Sigmoid colon (tissue), 7 donors: ENCODE data around the gene DHCR7. TPM values are rescaled to one million over a fixed set of nuclear protein-coding genes. Genes with fewer than 3 reads are reported as not detected.
A peak's percentile ranks its signal among the peaks of the same experiment; 100 is the strongest.

Experiments
- DNase-seq: peaks from one replicate; pipeline ENCODE4 v3.0.0-alpha.2; 2019
- H3K27ac ChIP-seq, 4 donors: fragments of 200-600 bp; sonication (generic); one replicate each; pipeline ENCODE4 v1.5.1; 2016 to 2019; ENCODE audit warnings: mild to moderate bottlenecking in 1 of 4
- H3K27me3 ChIP-seq, 3 donors: fragments of 200-600 bp; sonication (generic); one replicate each; pipeline ENCODE4 v1.5.1; 2019; ENCODE audit warnings: mild to moderate bottlenecking in 1 of 3
- H3K36me3 ChIP-seq, 4 donors: fragments of 200-600 bp; sonication (generic); one replicate each; pipeline ENCODE4 v1.5.1; 2016 to 2019
- H3K4me1 ChIP-seq, 4 donors: fragments of 200-600 bp; sonication (generic); one replicate each; pipeline ENCODE4 v1.5.1; 2017 to 2019
- H3K4me3 ChIP-seq, 4 donors: fragments of 200-600 bp; sonication (generic); one replicate each; pipeline ENCODE4 v1.5.1; 2017 to 2019; ENCODE audit warnings: mild to moderate bottlenecking in 2 of 4, moderate library complexity in 1 of 4
- H3K9me3 ChIP-seq, 4 donors: fragments of 200-600 bp in 3 of 4; sonication (generic) in 3 of 4; one replicate each; pipeline versions ENCODE4 v1.5.1 to v1.6.1; 2013 to 2019
- EP300 ChIP-seq, 4 donors: sonication (generic); formaldehyde crosslinking; IDR thresholded peaks; one replicate each; pipeline ENCODE4 v1.6.1; 2017; ENCODE audit warnings: antibody characterized with exemption in 4 of 4
- POLR2A ChIP-seq, 2 donors: fragments of 450-650 bp; IDR thresholded peaks; one replicate each; pipeline ENCODE4 v1.6.1; 2016; ENCODE audit warnings: antibody characterized with exemption in 2 of 2, mild to moderate bottlenecking in 2 of 2, moderate library complexity in 2 of 2
- POLR2AphosphoS5 ChIP-seq, 4 donors: sonication (generic); formaldehyde crosslinking; IDR thresholded peaks; one replicate each; pipeline ENCODE4 v1.6.1; 2017; ENCODE audit warnings: antibody characterized with exemption in 4 of 4
- WGBS, 2 donors: extraction: QIAGEN DNeasy Blood & Tissue Kit; methylation state at CpG; one replicate each; pipeline ENCODE4 v1.1.7; 2013; 5-methylcytosine and 5-hydroxymethylcytosine counted together
- intact Hi-C: fragments of 100-400 bp; cut with DNase I; formaldehyde crosslinking; loops from one replicate; pipeline ENCODE4 v1.15.1; 2023
- polyA plus RNA-seq, 3 donors: library from polyadenylated mRNA; stranded (reverse); fragments of 200-250 nt; gene quantifications; one replicate each; pipeline ENCODE4 v1.2.3, GENCODE V29; 2013
- total RNA-seq, 4 donors: library from RNA; depleted of rRNA; stranded (reverse); fragments of >200 nt; gene quantifications; one replicate each; pipeline ENCODE4 v1.1.0, GENCODE V29; 2016
- TF ChIP-seq, protein P1 (sequence below), 4 experiments: fragments of 450-650 bp in 3 of 4; fragments of 200-600 bp in 1 of 4; IDR thresholded peaks; one replicate each; pipeline ENCODE4 v1.5.1; 2016 to 2019; ENCODE audit warnings: antibody characterized with exemption in 4 of 4, mild to moderate bottlenecking in 3 of 4, moderate library complexity in 2 of 4
- donor health status: healthy with polysubstance abuse.
- donor health status: Bipolar disorder and iron deficiency.
- donor health status: healthy.

The DHCR7 gene
- total and polyA plus RNA-seq, 7 donors: 2.4 to 54.2 (median 6.0) TPM

DNA sequence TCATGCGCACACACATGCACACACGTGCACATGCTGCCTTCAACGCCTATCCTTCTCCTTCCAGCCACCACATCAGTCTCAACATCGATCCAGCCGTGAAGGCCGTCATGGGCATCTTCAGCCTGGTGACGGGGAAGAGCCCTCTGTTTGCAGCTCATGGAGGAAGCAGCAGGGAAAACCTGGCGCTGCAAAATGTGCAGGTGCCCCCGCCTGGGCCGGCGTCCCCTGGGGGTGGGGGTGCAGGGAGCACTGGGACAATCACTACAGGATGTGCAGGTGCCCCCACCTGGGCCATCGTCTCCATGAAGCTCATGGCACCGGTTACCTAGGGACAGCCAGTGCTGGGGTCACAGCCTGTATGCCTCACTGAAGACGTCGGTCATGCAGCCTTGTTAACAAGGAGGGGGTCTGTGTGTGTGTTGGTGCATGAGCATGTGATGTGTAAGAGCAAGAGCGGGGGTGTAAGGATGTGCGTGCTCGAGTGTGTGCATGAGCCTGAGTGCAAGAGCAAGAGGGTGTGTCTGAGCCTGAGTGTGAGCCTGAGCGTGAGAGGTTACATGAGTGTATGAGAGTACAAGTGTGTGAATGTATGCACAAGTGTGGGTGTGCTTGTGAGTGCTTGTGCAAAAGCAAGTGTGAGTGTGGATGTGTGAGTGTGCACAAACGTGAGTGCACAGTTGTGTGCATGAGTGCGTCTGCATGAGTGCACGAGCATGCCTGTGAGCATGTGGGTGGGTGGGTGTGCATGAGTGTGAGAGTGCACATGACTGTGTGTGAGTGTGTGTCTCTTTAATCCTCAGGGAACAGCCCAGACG lies 36.3 kb upstream of the DHCR7 start:
- TF ChIP-seq, protein P1, sequence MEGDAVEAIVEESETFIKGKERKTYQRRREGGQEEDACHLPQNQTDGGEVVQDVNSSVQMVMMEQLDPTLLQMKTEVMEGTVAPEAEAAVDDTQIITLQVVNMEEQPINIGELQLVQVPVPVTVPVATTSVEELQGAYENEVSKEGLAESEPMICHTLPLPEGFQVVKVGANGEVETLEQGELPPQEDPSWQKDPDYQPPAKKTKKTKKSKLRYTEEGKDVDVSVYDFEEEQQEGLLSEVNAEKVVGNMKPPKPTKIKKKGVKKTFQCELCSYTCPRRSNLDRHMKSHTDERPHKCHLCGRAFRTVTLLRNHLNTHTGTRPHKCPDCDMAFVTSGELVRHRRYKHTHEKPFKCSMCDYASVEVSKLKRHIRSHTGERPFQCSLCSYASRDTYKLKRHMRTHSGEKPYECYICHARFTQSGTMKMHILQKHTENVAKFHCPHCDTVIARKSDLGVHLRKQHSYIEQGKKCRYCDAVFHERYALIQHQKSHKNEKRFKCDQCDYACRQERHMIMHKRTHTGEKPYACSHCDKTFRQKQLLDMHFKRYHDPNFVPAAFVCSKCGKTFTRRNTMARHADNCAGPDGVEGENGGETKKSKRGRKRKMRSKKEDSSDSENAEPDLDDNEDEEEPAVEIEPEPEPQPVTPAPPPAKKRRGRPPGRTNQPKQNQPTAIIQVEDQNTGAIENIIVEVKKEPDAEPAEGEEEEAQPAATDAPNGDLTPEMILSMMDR (IDR thresholded peaks at IDR 0.05): no peak
- TF ChIP-seq POLR2A (IDR thresholded peaks at IDR 0.05) (no peak), POLR2AphosphoS5 (IDR thresholded peaks at IDR 0.05) (no peak), EP300 (IDR thresholded peaks at IDR 0.05) (no peak)
- intact Hi-C loops: no loop called here
- peak; percentile 40 for DNase-seq
- Histone ChIP-seq H3K4me1 (no peaks in the 10 kb centered on the region), H3K4me3 (no peak overlapping the region), H3K9me3 (no peaks in the 10 kb centered on the region), H3K27ac (no peak overlapping the region), H3K36me3 (peaks cover 10 to 70% (median 39%) of the 10 kb centered on the region in 4 donors), H3K27me3 (no peaks in the 10 kb centered on the region)
- 93 to 95% methylated on average over 23 of the region's 23 CpGs for WGBS, 2 donors

DNA sequence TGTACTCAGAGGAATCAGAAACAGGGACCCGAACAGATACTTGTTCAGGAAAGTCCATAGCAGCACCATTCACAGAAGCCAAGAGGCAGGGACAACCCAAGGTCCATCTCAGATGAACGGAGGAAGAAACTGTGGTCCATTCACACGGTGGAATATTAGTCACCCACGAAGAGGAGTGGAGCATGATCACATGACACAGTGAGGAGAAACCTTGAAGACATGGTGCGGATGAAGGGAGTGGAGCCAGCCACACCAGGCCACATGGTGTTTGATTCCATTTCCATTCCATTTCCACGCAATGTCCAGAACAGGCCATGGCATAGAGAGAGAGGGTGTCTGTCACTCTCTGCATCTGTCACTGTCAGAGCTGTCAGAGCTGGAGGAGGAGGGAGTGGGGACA lies 35.5 kb upstream of the DHCR7 start:
- peaks cover 10 to 77% (median 45%) of the 10 kb centered on the region in 4 donors for H3K36me3 ChIP-seq
- no peaks in the 10 kb centered on the region for H3K9me3 ChIP-seq
- intact Hi-C loops: no loop called here
- no peaks in the 10 kb centered on the region for H3K27me3 ChIP-seq
- H3K4me3 ChIP-seq: no peak overlapping the region
- no peaks in the 10 kb centered on the region for H3K4me1 ChIP-seq
- TF ChIP-seq POLR2AphosphoS5 (IDR thresholded peaks at IDR 0.05) (no peak), POLR2A (IDR thresholded peaks at IDR 0.05) (no peak), EP300 (IDR thresholded peaks at IDR 0.05) (no peak)
- TF ChIP-seq, protein P1 (IDR thresholded peaks at IDR 0.05): no peak
- WGBS, 2 donors: 97% methylated on average over 6 of the region's 6 CpGs
- H3K27ac ChIP-seq: no peak overlapping the region
- DNase-seq: peak; percentile 8

DNA sequence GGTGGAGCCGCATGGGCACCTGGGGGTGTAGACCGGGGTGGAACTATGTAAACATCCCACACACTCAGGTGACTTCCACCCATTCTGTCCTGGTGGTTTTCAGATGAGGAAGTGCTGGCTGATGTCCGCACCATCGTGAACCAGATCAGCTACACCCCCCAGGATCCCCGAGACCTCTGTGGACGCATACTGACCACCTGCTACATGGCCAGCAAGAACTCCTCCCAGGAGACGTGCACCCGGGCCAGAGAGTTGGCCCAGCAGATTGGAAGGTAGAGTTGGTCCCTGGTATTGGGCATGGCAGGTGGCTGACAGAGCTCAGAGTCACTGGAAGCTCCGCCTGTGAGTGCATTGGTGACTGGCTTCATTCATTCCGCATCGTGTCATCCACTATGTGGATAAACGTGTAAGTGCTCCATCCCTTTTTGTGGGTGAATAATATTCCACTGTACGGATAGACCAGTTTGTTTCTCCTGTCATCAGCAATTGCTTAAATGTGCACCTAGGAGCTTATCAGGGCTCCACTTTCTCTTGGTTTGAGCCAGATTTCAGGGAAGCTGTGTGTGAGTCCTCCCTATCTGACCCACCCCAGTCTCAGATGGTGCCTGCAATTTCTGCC lies 34.7 kb upstream of the DHCR7 start:
- H3K27me3 ChIP-seq: no peaks in the 10 kb centered on the region
- DNase-seq: peak; percentile 28
- no peaks in the 10 kb centered on the region for H3K9me3 ChIP-seq
- H3K36me3 ChIP-seq: peaks cover 10 to 86% (median 51%) of the 10 kb centered on the region in 4 donors
- WGBS, 2 donors: 95 to 97% methylated on average over 13 of the region's 13 CpGs
- intact Hi-C loops: no loop called here
- TF ChIP-seq, protein P1 (IDR thresholded peaks at IDR 0.05): no peak
- TF ChIP-seq POLR2A (IDR thresholded peaks at IDR 0.05) (no peak), POLR2AphosphoS5 (IDR thresholded peaks at IDR 0.05) (no peak), EP300 (IDR thresholded peaks at IDR 0.05) (no peak)
- H3K4me3 ChIP-seq: no peak overlapping the region
- H3K27ac ChIP-seq: no peak overlapping the region
- H3K4me1 ChIP-seq: no peaks in the 10 kb centered on the region

DNA sequence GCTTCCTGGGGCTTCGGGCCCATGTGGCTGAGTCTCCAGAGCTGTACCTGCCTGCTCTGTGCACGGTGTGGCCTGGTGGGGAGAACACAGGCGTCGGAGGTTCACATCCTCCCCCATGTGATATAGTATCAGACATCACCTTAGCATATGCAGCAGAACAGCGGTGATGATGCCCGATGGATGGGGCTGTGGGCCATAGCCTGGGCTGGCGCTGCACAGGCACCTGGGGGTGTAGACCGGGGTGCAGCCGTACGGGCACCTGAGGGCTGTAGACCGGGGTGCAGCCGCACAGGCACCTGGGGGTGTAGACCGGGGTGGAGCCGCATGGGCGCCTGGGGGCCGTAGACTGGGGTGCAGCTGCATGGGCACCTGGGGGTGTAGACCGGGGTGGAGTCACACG lies 34.0 kb upstream of the DHCR7 start:
- WGBS, 2 donors: 95 to 98% methylated on average over 18 of the region's 18 CpGs
- Histone ChIP-seq H3K36me3 (peaks cover 10 to 92% (median 56%) of the 10 kb centered on the region in 4 donors), H3K9me3 (no peaks in the 10 kb centered on the region), H3K27me3 (no peaks in the 10 kb centered on the region), H3K27ac (no peak overlapping the region), H3K4me3 (no peak overlapping the region), H3K4me1 (no peaks in the 10 kb centered on the region)
- intact Hi-C loops: no loop called here
- no peak for TF ChIP-seq POLR2AphosphoS5 (IDR thresholded peaks at IDR 0.05)
- no peak for TF ChIP-seq POLR2A (IDR thresholded peaks at IDR 0.05)
- no peak for DNase-seq
